Epidermal melanocyte (primary cell): Measurements from ENCODE around the gene DGCR2.

ENCODE experiments used
- DNase-seq: peaks from one replicate; pipeline ENCODE4 v3.0.0; 2011; ENCODE audit warnings: low spot score; ENCODE audit not compliant: insufficient read length

The DGCR2 gene

GRCh38 chr22:19147195-19147780 is 25.1 kb upstream of the DGCR2 start:
- no peak for DNase-seq

GRCh38 chr22:19146215-19146968 is 24.2 kb upstream of the DGCR2 start:
- DNase-seq, result no peak

GRCh38 chr22:19143967-19144400 is 21.8 kb upstream of the DGCR2 start:
- no peak for DNase-seq

- no peak for DNase-seq
These were observed 21.0 kb upstream of the DGCR2 start for GRCh38 chr22:19143212-19143611.

GRCh38 chr22:19142394-19142793 is 20.2 kb upstream of the DGCR2 start:
- DNase-seq, result no peak

GRCh38 chr22:19139974-19140373 is 17.8 kb upstream of the DGCR2 start:
- DNase-seq, result no peak

GRCh38 chr22:19139001-19139356 is 16.8 kb upstream of the DGCR2 start:
- DNase-seq, result no peak

GRCh38 chr22:19138217-19139000 is 16.2 kb upstream of the DGCR2 start:
- no peak for DNase-seq

GRCh38 chr22:19137384-19138216 is 15.4 kb upstream of the DGCR2 start:
- no peak for DNase-seq

GRCh38 chr22:19136915-19137314 is 14.7 kb upstream of the DGCR2 start:
- no peak for DNase-seq

- no peak for DNase-seq
These were observed 12.7 kb upstream of the DGCR2 start for GRCh38 chr22:19134874-19135273.

GRCh38 chr22:19134176-19134831 is 12.1 kb upstream of the DGCR2 start:
- DNase-seq, result no peak

GRCh38 chr22:19133561-19133960 is 11.3 kb upstream of the DGCR2 start:
- no peak for DNase-seq

GRCh38 chr22:19132693-19133400 is 10.6 kb upstream of the DGCR2 start:
- DNase-seq, result no peak

- no peak for DNase-seq
These were observed 9.9 kb upstream of the DGCR2 start for GRCh38 chr22:19132153-19132552.

- no peak for DNase-seq
These were observed 9.4 kb upstream of the DGCR2 start for GRCh38 chr22:19131685-19132015.

- no peak for DNase-seq
These were observed 8.9 kb upstream of the DGCR2 start, which contains the start of gene TSSK2 for GRCh38 chr22:19130959-19131684. Gene TSSK2 (plus strand): TSS chr22:19131308. CDS start chr22:19131400, 92 bp downstream.

- no peak for DNase-seq
These were observed 7.7 kb upstream of the DGCR2 start for GRCh38 chr22:19129871-19130270.

- DNase-seq, result no peak
These were observed 6.9 kb upstream of the DGCR2 start for GRCh38 chr22:19128946-19129727.
